ENCODE results near the gene METTL26. TPM values are rescaled to one million over a fixed set of nuclear protein-coding genes. Genes with fewer than 3 reads are reported as not detected.

METTL26 gene
- total RNA-seq, 1 donor from 2014 or later: 53.5 TPM

- H3K9me3 ChIP-seq: no peaks in the 10 kb centered on the region
- intact Hi-C loops (cut with DNase I): no loop called here
- no peaks in the 10 kb centered on the region for H3K36me3 ChIP-seq
- peaks cover 31% of the 10 kb centered on the region for H3K4me1 ChIP-seq
- H3K27me3 ChIP-seq: no peaks in the 10 kb centered on the region
- H3K4me3 ChIP-seq: peak within 1 kb of the TSS; percentile 85
- no peak for TF ChIP-seq CTCF (IDR thresholded peaks at IDR 0.05)
- peak; percentile 88 for ATAC-seq
- DNase-seq: peak; percentile 98
- peak within 1 kb of the TSS; percentile 93 for H3K27ac ChIP-seq
Measured at GRCh38 chr16:648781-649589, 12.9 kb upstream of the METTL26 start, which contains the start of gene WDR90. Gene WDR90 (plus strand): TSS chr16:649365. CDS start chr16:649417, 52 bp downstream.

- Histone ChIP-seq H3K27ac (peak overlapping the region; percentile 93), H3K27me3 (no peaks in the 10 kb centered on the region), H3K9me3 (no peaks in the 10 kb centered on the region), H3K4me1 (peaks cover 33% of the 10 kb centered on the region), H3K4me3 (peak overlapping the region; percentile 85), H3K36me3 (no peaks in the 10 kb centered on the region)
- DNase-seq (peak; percentile 88), ATAC-seq (peak; percentile 45)
- intact Hi-C loops (cut with DNase I): no loop called here
- peak; percentile 50 for TF ChIP-seq CTCF (IDR thresholded peaks at IDR 0.05)
Measured at GRCh38 chr16:648071-648780, 12.1 kb upstream of the METTL26 start.

- peaks cover 41% of the 10 kb centered on the region for H3K4me1 ChIP-seq
- DNase-seq: no peak
- no peak for TF ChIP-seq CTCF (IDR thresholded peaks at IDR 0.05)
- H3K27ac ChIP-seq: no peak overlapping the region
- intact Hi-C loops (cut with DNase I): no loop called here
- no peaks in the 10 kb centered on the region for H3K27me3 ChIP-seq
- no peak overlapping the region for H3K4me3 ChIP-seq
- H3K9me3 ChIP-seq: no peaks in the 10 kb centered on the region
- no peak for ATAC-seq
- H3K36me3 ChIP-seq: no peaks in the 10 kb centered on the region
Measured at GRCh38 chr16:647173-647902, 11.2 kb upstream of the METTL26 start.

- H3K4me1 ChIP-seq: peaks cover 41% of the 10 kb centered on the region
Measured at GRCh38 chr16:646679-647172, 10.6 kb upstream of the METTL26 start.

More at GRCh38 chr16:646679-647172, 10.6 kb upstream of the METTL26 start:
- no peak for DNase-seq
- no peak for TF ChIP-seq CTCF (IDR thresholded peaks at IDR 0.05)
- Histone ChIP-seq H3K9me3 (no peaks in the 10 kb centered on the region), H3K27ac (no peak overlapping the region), H3K27me3 (no peaks in the 10 kb centered on the region), H3K36me3 (no peaks in the 10 kb centered on the region), H3K4me3 (no peak overlapping the region)
- intact Hi-C loops (cut with DNase I): no loop called here
- ATAC-seq: no peak

Data from upper lobe of right lung (tissue), 1 donor.